GM19023 (cell line): ENCODE measurements around the gene PCCA.
"Not testable (repeated sequence)": the region's sequence is repeated elsewhere in the genome, so short reads cannot be mapped to it uniquely, and the experiment has no call there.

ENCODE experiments used
- ATAC-seq: cut with Tn5 transposase; IDR thresholded peaks from one replicate; pipeline ENCODE4 v1.9.1; 2021; ENCODE audit warnings: mild to moderate bottlenecking, moderate library complexity; ENCODE audit not compliant: unreplicated experiment

Gene PCCA

GRCh38 chr13:100184095-100184494, 95.2 kb downstream of the PCCA start:
- ATAC-seq = no peak

GRCh38 chr13:100195568-100195967, 106.7 kb downstream of the PCCA start:
- ATAC-seq = no peak

GRCh38 chr13:100196375-100196774, 107.5 kb downstream of the PCCA start:
- no peak for ATAC-seq

GRCh38 chr13:100197116-100197515, 108.2 kb downstream of the PCCA start:
- ATAC-seq = no peak

GRCh38 chr13:100197591-100198365, 108.9 kb downstream of the PCCA start:
- ATAC-seq = no peak

GRCh38 chr13:100203696-100204367, 114.9 kb downstream of the PCCA start:
- ATAC-seq = no peak

GRCh38 chr13:100208002-100208401, 119.1 kb downstream of the PCCA start:
- no peak for ATAC-seq

GRCh38 chr13:100208626-100209025, 119.7 kb downstream of the PCCA start:
- no peak for ATAC-seq

- ATAC-seq = no peak
Measured at GRCh38 chr13:100209857-100210825, 121.2 kb downstream of the PCCA start.

- no peak for ATAC-seq
Measured at GRCh38 chr13:100211016-100211710, 122.3 kb downstream of the PCCA start.

- no peak for ATAC-seq
Measured at GRCh38 chr13:100212904-100213553, 124.1 kb downstream of the PCCA start.

- no peak for ATAC-seq
Measured at GRCh38 chr13:100213576-100213975, 124.7 kb downstream of the PCCA start.

- no peak for ATAC-seq
Measured at GRCh38 chr13:100214886-100215285, 126.0 kb downstream of the PCCA start.

- no peak for ATAC-seq
Measured at GRCh38 chr13:100221166-100221565, 132.3 kb downstream of the PCCA start.

- ATAC-seq = not testable (repeated sequence)
Measured at GRCh38 chr13:100223966-100224530, 135.2 kb downstream of the PCCA start.

GRCh38 chr13:100229603-100230002, 140.7 kb downstream of the PCCA start:
- no peak for ATAC-seq

- ATAC-seq = no peak
Measured at GRCh38 chr13:100230769-100231149, 141.9 kb downstream of the PCCA start.

- no peak for ATAC-seq
Measured at GRCh38 chr13:100231176-100231575, 142.3 kb downstream of the PCCA start.

- ATAC-seq = no peak
Measured at GRCh38 chr13:100234006-100234405, 145.1 kb downstream of the PCCA start.
